ACHN (cell line): Measurements from ENCODE around the gene HS6ST1.
"Not testable (repeated sequence)": the region's sequence is repeated elsewhere in the genome, so short reads cannot be mapped to it uniquely, and the experiment has no call there.

ENCODE experiments used
- DNase-seq: peaks from one replicate; pipeline ENCODE4 v3.0.0-alpha.2; 2015
- in situ Hi-C: cut with HindIII; loops from 2 replicates; pipeline ENCODE4 v1.10.0; 2017; ENCODE audit warnings: low sequenced_read_pairs, low pct_ligation_motif_present, low pct_unique_long_range_greater_than_20kb

Gene HS6ST1

DNA sequence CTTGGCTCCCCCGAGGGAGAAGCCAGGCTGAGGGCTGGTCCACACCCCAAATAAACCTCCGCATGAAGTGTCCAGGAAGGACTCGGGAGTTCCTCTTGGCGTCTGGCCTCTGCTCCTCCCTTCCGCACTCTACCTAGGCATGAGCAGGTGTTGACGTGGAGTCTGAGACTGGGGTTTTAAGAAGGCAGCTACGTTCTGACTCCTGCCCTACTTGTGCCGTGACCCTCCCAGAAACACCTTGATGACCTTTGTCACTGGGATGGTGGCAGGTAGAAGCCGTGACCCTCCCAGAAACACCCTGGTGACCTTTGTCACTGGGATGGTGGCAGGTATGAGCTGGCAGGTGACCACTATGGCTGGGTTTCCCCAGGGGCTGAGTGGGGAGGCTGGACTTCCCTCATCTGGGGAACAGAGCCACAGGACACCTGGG, 54.8 kb downstream of the HS6ST1 start:
- no peak for DNase-seq
- in situ Hi-C loops, result no loop called here

DNA sequence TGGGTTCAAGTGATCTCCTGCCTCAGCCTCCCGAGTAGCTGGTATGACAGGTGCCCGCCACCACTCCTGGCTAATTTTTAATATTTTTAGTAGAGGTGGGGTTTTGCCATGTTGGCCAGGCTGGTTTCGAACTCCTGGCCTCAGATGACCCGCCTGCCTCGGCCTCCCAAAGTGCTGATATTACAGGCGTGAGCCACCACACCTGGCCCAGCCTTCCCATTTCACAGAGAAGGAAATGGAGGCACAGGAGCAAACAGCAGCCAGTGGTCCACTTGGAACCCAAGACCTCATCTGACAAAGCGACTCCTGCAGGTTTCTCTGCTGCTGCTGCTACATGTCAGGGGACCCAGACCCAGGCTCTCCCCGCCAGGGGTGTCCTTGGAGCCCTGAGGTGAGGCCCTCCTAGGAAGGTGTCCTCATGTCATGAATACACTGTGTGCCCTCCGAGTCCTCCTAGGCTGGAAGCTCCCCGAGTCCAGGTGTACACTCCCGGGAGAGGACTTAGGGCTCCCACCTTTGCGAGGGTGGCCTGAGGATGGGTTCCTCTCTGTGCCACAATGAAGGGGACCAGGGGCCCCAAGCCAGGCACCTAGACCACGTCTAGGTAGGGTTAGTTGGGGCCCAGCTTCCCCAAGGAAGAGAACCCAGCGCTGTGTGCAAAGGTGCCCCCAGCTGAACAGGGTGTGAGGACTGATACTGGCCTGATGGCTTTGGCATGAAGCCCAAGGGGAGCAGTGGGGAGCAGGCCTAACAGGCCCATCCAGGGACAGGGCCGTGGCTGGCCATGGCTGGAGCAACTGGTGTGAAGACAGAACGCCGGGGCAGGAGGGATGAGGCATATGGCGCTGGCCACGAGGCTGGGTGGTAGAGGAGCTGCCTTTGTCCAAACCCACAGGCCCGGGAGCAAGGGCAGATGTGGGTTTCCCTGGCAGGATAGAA, 56.1 kb downstream of the HS6ST1 start:
- no peak for DNase-seq
- in situ Hi-C loops, result no loop called here

DNA sequence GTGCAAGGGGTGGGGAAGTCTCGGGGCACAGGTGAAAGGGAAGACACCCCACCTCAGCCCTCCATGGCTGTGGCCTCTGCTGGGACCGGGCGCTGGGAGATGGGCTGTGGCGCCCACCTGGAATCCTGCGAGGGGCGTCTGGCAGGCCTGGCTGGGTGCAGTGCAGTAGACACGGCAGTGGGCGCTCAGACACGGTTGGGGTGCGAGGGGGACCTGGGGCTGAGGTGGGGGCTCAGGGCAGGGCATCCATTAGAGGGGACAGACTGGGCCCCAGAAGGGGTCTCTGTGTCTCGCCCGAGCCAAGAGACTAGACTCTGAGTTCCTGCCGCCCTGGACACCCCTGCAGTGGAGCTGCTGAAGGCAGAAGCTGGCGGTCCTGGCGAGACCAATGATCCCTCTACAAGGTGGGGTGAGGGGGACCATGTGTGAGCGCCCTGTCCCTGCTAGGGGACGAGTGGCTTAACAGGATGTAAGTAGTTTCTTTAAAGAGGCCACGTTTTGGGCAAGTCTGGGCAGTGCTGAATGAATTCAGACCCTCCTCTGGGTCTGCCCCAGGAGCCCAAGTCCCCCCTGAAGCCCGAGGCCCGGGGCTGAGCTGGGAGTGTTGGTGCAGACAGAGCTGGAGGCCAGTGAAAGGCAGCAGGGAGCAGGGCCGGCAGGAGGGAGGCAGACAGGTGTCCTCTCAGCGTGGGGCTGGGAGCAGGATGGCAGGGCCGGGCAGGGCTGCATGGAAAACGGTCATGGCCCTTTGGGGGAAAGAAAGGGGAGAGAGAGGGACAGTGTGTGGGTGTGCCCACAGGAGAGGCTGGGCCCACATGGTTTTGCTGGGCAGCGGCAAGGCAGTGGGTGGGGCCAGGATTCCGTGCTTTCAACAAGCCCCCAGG, 57.2 kb downstream of the HS6ST1 start:
- in situ Hi-C loops, result no loop called here
- no peak for DNase-seq

DNA sequence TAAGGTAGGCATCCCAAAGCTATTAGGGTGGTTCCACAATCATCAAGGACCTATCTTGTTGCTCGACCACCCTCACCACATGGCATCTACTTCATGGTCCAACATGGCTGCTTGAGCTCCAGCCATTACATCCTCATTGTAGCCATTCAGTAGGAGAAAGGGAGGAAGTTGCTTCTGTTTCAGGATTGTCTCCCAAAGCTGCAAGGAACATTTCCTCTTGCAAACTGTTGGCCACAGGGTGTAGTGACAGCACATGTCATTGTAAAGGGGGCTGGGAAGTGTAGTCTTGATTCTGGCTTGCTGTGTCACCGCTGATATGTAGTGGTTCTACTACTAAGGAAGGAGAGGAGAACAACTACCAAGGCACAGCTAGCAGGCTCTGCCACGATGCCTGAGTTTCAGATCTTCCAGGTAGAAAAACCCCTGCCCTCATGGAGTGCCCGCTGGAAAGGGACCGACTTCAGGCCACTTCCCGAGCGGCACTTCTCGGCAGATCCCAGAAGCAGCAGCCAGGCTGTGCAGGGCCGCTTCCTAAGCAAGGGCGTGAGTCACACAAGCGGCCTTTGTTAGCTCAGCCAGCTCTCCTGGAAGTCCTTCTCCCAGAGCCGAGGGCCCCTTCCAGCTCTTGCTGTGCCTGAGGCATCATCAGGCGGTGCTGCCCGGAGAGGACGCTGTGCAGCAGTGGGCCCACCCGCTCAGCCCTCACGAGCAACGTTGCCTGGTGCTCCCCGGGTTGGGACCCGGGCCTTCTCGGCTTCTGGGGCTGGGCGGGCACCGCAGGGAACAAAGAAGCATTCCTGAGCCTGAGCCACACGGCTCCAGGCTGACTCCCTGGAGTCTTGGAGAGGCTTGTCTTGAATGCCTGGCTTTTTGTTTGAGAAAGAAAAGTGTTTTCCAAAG, 58.2 kb downstream of the HS6ST1 start:
- in situ Hi-C loops, result no loop called here
- no peak for DNase-seq

DNA sequence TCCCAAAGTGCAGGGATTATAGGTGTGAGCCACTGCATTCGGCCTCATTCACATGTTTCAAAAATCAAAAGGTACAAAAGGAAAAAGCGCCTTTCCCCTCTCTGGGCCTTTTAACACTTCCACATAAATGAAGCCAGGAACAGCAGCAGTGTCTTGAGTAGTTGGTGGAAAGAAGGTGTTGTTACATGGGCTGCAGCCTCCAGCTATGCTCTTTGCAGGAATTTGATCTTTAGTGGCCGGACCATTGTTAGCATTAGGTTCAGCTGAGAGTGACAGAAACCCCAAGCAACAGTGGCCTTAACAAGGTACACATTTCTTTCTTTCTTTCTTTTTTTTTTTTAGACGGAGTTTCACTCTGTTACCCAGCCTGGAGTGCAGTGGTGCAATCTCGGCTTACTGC, 59.1 kb downstream of the HS6ST1 start:
- DNase-seq, result no peak
- in situ Hi-C loops, result no loop called here

DNA sequence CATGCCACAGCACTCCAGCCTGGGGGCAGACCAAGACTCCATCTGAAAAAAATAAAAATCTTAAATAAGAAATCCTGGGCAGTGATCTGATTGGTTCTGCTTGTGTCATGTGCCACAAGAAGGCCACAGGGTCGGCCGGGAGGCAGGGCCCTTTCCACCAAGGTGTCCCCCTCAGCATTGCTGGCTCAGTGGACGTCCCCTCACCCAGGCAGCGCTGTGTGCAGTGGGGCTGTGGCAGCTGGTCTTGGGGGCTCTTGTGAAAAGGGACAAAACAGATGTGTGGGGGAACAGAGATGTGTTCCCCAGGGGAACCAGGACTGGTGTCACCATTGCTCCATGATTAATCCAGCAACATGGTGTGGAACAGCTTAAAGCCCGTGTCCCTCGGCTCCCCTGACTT, 60.5 kb downstream of the HS6ST1 start:
- DNase-seq, result no peak
- in situ Hi-C loops, result no loop called here

DNA sequence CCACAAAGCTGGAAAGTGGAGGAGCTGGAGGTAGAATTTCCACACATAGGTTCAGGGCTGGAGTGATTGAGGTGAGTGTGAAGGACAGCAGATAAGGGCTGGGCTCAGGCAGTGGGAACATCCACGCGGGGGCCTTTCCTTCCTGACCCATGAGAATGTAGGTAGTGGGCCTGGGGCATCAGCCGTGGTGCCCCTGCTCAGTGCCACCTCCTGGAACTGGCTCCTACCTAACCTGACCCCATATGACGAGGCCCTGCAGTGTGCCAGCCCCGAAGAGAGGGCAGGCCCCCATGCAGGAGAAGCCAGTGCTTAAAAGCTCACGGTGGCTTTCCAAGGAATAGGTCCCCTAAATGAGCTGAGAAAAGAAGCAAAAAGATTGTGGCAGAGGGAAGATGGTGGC, 66.2 kb downstream of the HS6ST1 start:
- in situ Hi-C loops, result no loop called here
- DNase-seq, result no peak

DNA sequence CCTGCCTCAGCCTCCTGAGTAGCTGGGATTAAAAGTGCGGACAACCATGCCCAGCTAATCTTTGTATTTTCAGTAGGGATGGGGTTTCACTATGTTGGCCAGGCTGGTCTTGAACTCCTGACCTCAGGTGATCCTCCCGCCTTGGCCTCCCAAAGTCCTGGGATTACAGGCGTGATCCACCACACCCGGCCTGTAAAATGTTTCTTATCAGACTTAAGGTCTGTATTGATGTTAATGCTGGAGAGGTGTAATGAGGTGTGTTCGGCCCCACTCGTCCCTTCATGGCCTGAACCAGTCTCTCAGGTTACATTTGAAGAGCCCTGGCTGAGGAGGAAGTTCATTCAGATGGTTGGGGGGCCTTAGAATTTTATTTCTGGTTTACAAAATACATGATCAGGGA, 66.6 kb downstream of the HS6ST1 start:
- in situ Hi-C loops, DNase-seq: not testable (repeated sequence)

DNA sequence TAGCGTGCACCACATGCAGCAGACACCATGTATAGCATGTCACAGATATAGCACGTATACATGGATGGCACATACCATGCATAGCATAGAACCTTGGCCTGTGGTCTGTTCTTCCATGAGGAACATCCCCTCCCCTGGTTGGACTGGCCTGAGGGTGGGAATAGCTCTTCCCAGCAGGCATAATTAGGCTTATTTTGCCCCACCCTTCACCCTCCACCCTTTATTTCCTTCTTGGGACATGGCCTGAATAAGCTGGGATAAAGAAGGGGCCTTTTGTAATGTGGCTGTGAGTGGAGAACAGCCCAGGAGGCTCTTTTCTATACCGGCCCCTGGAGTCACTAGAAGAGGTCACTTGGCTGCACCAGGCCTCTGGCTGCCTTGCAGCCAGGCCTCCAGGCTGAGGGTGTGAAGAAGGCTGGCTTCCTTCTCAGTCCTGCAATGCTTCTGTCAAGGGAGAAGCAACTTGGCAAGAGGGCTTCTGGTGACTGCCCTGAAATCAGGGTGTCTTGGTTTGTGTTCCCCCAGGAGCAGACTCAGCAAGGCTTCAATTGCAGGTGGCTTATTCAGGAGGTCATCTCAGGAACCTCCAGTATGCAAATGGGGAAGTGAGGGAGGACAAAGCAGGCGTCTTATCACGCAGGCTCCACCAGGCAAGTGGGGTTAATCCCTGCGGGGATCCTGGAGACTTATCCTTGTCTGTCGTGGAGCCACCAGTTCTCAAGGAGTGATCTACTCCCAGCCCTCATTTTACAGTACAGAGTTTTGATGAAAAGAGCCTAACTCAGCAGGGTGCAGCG, 68.2 kb downstream of the HS6ST1 start:
- in situ Hi-C loops, result no loop called here
- DNase-seq, result no peak

DNA sequence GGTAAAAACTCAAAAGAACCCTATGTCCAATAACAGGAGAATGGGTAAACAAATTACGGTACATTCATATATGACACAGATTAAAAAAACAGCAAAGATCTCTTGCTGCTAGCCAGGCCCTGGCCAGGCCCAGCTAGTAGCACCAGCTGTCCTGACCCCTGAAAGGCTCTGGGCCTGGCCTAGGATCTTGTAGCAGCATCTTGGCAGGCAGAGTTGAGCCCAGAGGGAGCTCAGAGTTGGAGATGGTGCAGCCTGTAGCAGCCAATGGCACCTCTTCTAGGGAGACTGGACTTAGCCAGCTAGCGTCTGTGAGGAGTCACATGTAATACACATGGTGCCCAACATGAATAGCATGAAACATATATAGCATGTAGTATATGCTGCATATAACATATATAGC, 69.1 kb downstream of the HS6ST1 start:
- in situ Hi-C loops, result no loop called here
- no peak for DNase-seq

DNA sequence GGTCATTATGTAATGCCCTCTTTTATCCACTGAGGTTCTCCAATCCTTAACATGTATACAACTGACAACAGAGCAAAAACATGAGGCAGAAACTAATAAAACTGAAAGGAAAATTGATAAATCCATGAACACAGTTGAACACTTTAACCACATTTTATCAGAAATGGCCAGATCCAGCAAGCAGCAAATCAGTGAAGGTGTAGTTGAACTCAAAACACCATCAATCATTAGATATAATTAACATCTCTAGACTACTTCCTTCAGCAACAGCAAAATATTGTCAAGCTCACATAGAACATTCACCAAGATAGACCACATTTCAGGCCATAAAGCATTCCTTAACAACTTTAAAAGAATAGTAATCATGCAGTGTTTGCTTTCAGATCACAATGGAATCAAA, 72.9 kb downstream of the HS6ST1 start:
- no peak for DNase-seq
- in situ Hi-C loops, result no loop called here

DNA sequence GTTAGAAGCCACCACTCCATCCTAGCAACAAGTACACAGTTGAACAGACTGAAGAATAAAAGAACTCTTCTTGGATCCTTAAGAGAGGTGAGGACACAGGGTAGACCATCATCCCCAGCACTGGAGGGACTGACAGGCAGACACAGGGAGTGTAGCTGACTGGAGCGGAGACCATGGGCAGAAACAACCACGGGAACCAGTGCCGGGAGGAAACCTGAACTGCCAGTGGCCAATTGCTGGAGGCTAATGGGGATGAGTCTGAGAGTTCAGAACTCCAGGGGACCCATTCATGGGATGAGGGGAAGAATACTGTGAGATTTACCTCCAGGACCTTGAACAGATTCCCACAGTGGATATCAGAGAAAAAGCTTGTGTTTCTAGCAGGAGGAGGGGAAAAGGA, 76.8 kb downstream of the HS6ST1 start:
- no peak for DNase-seq
- in situ Hi-C loops, result no loop called here

DNA sequence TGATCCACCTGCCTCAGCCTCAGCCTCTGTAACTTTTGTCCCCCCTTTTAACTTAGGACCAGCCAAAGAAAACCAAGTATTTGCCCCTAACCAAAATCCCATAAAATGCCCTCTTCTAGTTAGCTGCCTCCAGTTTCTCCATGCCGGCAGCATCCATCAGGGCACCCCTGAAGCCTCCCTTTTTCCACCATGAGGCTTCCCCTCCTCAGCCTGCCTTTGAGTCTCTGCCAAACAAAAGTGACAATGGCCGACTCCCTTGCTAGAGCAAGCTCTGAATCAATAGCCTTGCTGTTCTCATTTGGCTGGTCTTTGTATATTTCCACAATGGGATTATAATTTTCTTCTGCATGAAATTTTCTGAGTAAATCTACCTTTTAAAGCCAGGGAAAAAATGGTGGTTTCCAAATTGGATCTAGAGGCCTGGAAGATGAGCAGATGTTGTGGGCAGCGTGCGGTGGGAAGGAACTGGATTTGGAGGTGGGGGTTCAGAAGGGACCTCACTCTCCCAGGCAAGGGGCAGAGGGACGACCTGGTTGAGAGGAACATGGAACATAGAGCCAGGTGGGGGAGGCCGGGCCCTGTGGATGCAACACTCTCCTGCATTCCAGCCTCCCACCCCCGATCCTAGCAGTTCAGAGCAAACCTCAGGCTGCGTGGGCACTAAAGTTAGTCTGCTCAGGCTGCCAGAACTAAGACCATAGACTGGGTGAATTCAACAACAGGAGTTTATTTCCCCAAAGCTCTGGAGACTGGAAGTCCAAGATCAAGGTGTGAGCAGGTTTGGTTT, 80.6 kb downstream of the HS6ST1 start:
- in situ Hi-C loops, result no loop called here
- no peak for DNase-seq

DNA sequence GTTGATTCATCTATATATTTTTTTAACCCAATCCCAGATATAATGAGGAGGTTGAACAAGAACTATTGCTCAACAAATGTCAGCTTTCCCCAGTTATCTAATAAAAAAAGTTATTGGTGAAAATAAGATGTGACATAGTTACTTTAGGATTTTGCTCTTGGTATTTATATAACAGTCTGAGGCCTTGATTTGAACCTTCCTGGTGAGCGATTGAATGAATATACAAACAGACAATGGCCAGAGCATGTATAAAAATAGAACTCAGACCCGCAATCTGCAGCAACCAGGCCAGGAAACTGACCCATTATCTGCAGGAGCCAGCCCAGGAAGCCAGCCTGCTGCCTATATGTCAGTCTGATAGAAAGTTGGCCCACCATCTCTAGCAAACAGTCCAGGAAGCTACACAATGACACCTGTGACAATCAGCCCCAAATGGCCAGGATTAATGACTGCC, 81.6 kb downstream of the HS6ST1 start:
- in situ Hi-C loops, result no loop called here
- no peak for DNase-seq

DNA sequence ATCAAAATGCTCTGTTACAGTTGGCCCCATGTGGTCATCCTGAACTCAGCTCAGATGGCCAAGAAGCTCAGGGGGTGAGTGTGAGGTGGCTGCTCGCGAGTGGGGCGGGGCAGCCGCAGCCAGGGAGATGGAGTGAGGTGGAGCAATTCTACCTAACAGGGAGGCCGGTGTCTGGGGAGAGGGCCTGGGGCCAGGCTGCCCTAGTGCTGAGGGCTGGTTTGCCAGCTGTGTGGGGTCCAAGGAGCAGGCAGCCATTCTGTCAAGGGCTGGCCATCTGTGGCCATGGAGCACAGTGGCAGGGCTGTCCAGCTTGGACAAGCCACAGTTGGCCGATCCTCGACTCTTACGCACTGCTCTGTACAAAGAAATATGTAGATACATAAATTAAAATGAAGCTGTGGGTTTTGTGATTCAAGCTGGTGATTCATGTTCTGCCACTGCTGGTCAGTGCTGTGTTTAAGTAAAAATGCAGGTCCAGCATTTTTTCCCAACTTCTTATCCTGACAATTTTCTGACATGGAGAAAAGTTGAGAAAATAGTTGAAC, 82.1 kb downstream of the HS6ST1 start:
- DNase-seq, result no peak
- in situ Hi-C loops, result no loop called here

DNA sequence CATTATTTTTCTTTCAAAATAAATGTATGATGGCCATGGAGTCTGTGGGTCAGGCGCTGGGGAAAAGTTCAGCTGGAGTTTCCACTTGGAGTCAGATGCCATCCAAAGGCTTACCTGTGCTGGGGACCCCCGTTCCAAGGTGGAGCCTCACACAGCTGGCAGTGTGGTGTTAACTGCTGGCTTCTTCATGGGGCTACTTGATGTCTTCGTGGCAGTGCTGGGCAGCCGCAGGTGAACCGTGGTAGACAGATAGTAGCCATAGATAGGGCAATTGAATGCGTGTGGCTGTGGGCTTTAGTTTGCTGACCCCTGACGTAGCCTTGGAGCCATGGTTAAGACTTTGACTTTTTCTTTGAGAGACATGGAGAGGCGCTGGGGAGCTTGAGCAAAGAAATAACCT, 83.1 kb downstream of the HS6ST1 start:
- no peak for DNase-seq
- in situ Hi-C loops, result no loop called here

DNA sequence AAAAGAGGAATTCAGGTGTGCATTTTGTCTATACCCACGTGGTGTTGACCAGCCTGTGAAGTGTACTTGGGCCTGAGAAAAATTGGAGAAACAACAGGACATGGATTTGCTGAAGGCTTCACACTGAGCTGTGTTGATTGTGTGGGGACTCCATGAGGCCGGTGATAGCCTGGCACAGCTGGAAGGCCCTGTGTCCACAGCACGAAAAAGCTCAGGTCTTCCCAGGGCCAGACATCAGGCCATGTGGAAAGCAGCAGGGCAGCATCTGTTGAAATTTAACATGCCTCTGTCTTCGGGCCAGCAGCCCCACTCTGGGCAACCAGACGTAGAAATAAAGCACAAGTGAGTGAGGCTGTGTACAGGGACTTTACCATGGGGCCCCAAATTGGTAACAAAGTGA, 84.1 kb downstream of the HS6ST1 start:
- DNase-seq, result no peak
- in situ Hi-C loops, result no loop called here
